Adipose tissue (tissue), 3 donors: Measurements from ENCODE around the gene PTPRA. TPM values are rescaled to one million over a fixed set of nuclear protein-coding genes. Genes with fewer than 3 reads are reported as not detected.

Source experiments
- H3K27ac ChIP-seq: one replicate; pipeline ENCODE4 v1.5.1; 2013; ENCODE audit warnings: low read depth, low read length
- WGBS, 3 donors: extraction: QIAGEN DNeasy Blood & Tissue Kit; methylation state at CpG; one replicate each; pipeline ENCODE4 v1.1.7; 2013; 5-methylcytosine and 5-hydroxymethylcytosine counted together
- polyA plus RNA-seq, 3 donors: library from polyadenylated mRNA; stranded (reverse); fragments of 200-250 nt; gene quantifications; one replicate each; pipeline ENCODE4 v1.2.3, GENCODE V29; 2013
- donor health status: healthy with polysubstance abuse.
- donor health status: Bipolar disorder and iron deficiency.
- donor health status: healthy.

The PTPRA gene
- polyA plus RNA-seq, 3 donors = 15.7 to 31.1 (median 30.8) TPM

DNA sequence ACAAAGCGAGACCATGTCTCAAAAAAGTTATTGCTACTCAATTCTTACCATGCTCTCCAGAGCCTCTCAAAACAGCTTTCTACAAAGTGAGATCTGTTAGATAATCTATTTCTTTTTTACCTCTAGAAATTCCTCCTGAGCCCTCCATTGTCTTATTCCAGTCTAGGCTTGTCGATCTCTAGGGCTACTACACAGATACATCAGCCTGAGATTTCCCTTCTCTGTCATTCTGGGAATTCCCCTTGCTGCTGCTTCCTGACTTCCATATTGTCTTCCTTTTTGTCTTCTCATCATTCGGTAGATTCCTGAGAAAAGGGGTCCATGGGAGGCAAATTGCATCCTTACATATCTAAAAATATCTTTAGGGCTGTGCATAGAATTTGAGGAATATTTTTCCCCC, 94.6 kb downstream of the PTPRA start:
- H3K27ac ChIP-seq = no peak overlapping the region
- 82 to 94% (median 90%) methylated on average over 3 of the region's 3 CpGs for WGBS, 3 donors

DNA sequence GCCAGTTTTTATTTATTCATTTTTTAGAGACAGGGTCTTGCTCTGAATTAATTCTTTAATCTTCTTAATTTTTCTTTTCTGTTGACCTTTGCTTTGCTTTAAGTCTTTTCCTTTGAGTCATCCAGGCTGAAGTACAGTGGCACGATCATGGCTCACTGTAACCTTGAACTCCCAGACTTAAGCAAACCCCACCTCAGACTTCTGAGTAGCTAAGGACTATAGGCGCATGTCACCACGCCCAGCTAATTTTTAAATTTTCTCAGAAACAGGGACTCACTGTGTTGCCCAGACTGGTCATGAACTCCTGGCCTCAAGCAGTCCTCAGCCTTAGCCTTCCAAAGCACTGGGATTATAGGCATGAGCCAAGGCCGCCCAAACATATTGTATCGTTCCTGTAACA, 98.8 kb downstream of the PTPRA start:
- H3K27ac ChIP-seq = no peak overlapping the region
- WGBS, 3 donors = 92 to 97% (median 94%) methylated on average over 5 of the region's 5 CpGs

DNA sequence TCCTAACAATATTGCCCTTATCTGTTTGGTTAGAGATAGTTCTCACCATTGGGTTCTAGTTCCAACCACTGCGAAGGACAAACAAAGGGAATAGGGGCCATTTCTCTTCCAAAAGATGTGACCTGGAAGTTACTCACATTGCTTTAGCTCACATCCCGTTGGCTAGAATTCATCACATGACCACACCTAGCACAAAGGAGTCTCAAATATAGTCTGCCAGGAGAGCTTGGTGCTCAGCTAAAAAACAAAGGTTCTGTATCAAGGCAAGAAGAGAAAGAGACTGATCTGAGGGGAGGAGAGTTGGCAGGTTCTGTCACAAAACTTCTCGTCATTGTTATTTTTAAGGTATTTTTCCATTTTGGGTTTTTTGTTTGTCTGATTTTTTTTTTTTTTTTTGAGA, 100.3 kb downstream of the PTPRA start:
- 93 to 97% (median 96%) methylated on average over 3 of the region's 3 CpGs for WGBS, 3 donors
- H3K27ac ChIP-seq = no peak overlapping the region

DNA sequence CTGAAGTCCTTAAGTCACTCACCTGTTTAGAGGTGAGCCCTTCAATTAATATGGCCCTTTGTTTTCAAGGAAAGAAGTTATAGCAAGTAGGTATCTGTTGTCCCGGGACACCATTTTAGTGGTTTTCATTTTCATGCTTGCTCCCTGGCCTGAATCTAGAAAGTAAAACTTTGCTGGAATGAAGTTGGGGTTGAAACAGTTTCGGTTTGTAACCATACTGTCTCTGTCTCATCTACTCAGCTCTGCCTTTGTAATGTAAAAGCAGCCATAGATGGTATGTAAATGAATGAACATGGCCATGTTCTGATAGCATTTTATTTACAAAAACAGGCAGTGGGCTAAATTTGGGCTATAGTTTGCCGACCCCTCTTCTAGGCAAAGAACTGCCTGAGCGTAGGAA, 105.2 kb downstream of the PTPRA start:
- 80 to 93% (median 83%) methylated on average over 4 of the region's 4 CpGs for WGBS, 3 donors
- no peak overlapping the region for H3K27ac ChIP-seq

DNA sequence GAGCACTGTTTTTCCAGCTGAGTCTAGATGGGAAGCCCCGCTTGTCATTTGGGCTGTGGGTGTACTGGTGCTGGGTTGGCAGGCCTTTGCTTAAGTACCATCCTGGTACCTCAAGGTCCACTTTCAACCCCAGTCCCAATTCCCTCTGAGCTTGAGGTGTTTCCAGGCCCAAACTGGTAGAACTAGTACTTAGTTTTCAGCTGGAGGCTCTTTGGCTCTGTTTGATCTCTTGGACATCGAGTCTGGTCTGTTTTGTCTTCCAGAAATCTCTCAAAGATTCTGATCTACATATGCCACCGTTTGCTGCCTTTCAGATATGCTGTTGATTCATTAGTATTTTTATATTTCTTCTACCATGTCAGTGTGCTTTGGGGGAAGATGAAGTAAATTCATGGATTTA, 108.4 kb downstream of the PTPRA start:
- H3K27ac ChIP-seq = no peak overlapping the region
- WGBS, 3 donors = 91 to 93% (median 91%) methylated on average over 3 of the region's 3 CpGs

DNA sequence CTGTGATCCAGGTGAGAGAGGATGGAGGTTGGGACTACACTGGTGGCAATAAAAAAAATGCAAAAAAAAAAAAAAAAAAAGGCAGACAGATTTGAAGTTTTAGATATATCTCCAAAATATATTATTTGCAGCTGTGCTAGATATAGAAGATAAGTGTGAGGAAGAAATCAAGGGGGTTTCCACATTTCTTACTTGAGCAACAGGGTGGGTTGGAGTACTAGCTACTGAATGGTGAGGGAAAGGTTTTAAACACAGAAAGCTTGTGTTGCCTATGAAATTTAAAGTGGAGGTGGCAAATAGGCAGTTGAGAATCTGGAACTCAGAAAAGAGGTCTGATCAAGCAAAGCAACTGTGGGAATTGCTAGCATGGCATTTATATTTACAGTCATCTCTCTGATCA, 110.2 kb downstream of the PTPRA start:
- no peak overlapping the region for H3K27ac ChIP-seq

DNA sequence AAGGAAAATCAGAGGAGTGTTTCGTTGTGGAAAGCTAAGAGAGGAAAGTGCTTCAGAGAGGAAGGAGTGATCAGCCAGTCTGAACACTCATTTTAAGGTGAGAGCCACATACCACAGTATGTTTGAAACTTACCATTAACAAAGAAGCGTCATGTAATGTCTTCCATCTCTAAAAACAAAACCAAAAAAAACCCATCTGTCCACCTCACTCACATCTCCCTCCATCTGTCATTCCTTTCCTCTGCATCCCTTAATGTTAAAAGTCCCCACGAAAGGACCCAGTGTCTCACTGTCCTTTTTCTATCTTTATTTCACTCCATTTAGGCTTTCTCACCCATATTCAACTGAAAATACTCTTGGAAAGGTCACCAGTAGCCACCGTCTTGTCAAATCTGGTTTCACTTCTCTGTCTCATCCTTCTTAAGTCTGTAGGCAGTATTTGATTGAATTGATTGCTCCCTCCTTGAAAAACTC, 110.8 kb downstream of the PTPRA start:
- 87 to 90% (median 88%) methylated on average over 4 of the region's 4 CpGs for WGBS, 3 donors
- H3K27ac ChIP-seq = no peak overlapping the region

DNA sequence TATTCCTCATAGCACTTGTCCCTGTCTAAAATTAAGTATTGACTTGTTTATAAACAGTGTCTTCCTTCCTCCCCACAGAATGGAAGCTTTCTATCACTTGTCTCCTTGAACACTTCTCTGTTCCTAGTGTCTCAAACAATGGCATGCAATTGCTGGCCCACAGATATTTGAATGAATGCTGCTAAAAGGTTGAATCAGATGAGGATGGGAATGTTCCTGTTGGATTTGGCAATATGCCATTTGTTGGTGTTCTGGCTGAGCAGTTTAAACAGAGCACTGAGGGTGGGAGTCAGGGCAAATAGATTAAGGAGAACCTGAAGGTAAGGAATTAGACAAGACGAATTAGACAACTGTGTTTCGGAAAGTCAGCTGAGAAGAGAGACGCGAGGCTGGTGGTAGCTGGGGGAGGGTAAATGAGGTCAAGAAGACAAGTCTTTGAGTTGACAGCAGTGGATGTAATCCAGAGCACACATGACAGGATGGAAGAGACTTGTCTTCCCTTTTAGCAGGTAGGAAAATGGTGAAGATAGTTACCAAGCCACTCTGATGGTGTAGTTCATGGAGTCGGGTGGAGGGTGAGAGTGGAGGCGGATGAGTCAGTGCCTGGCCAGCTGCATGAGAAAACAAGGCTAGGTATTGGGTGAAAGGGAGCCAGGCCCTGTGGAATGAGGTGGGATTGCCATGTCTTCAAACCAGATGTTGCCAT, 111.8 kb downstream of the PTPRA start:
- 86 to 93% (median 86%) methylated on average over 6 of the region's 6 CpGs for WGBS, 3 donors
- no peak overlapping the region for H3K27ac ChIP-seq

DNA sequence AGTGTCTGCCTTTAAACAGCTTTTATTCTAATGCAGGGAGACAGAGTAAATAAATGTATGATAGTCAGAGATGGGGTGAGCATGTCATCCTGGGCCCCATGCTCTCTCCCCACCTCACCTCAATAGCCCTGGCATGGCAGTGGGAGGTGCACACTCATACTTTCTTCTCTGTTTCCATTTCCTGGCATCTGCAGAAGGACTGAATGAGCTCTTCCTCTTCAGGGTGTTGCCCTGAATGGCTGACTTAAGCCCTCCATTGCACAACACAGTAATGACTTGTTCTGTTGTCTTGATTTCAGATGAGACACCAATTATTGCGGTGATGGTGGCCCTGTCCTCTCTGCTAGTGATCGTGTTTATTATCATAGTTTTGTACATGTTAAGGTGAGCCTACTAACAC, 113.2 kb downstream of the PTPRA start:
- 62 to 88% (median 72%) methylated on average over 2 of the region's 2 CpGs for WGBS, 3 donors
- H3K27ac ChIP-seq = no peak overlapping the region

DNA sequence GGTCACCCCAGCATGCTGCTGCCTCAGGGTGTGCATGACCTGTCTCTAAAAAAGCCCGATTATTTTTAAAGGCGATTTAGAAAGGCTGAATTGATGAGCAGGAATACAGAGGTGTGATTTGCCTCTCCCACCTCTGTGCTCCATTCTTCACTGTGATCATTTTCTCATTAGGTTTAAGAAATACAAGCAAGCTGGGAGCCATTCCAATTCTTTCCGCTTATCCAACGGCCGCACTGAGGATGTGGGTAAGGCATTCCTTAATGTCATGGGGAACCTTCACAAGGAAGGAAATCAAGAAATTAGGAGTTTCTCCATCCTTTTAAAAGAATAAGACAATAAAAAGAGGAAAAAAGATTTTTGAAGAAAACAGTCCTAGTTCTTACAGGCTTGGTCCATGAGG, 114.6 kb downstream of the PTPRA start:
- no peak overlapping the region for H3K27ac ChIP-seq
- whole genome bisulfite sequencing, 3 donors = 75 to 89% (median 76%) methylated on average over 5 of the region's 5 CpGs

DNA sequence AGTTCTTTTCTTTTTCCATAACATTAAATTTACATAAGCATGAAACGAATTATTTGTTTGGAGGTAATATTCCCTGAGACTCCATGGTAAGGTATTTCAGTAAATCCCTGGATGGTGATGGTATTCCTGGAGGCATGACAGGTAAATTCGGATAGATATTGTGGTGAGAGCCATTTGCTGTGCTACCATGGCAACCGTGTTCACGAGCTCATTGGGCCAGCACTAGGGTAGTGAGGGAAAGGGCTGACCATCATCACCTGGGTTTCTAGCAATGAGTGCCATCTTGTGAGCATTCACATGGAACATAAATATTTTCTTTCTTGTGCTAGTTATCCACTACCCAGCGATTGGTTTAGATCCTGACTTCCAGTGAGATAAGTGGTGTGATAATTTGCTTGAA, 118.3 kb downstream of the PTPRA start:
- WGBS, 3 donors = 90 to 92% (median 91%) methylated on average over 5 of the region's 5 CpGs

DNA sequence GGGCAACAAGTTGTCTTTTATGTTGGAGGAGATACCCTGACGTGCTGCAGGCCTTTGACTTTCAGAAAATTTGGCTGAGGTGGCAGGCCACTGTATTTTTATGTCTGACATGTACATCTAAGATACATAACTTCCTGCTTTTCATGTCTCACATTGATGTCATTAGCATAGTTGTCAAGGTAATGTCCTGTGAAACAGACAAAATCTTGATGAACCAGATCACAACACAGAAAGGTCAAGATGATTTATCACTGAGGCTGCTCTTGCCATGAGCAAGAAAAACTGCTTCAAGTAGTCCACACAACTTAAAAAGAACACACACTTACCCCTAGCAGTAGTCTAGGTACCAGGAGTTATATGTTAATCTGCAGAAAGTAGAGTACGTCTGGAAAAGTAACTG, 120.0 kb downstream of the PTPRA start:
- H3K27ac ChIP-seq = no peak overlapping the region
- WGBS, 3 donors = 89 to 92% (median 91%) methylated on average over 2 of the region's 2 CpGs

More for the DNA sequence above, 118.3 kb downstream of the PTPRA start:
- H3K27ac ChIP-seq = no peak overlapping the region

DNA sequence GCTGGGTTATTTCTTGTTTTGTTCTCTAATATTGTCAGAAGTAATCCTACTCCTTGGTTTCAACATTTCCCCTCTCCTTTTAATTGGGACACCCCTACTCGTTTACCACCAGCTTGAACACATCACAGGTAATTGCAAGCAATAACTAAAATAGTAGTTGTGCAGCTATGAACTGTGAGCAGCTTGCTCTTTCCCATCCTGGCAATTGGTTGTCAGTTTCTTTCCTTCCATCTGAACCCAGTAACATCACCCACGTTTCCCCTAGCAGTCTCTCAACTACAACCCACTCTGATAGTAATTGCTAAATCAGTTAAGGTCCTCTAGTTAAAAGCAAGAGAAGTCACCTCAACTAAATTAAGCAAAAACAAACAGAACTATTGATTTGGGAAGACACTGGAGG, 122.5 kb downstream of the PTPRA start:
- no peak overlapping the region for H3K27ac ChIP-seq
- 69 to 72% (median 71%) methylated on average over 2 of the region's 2 CpGs for WGBS, 3 donors

DNA sequence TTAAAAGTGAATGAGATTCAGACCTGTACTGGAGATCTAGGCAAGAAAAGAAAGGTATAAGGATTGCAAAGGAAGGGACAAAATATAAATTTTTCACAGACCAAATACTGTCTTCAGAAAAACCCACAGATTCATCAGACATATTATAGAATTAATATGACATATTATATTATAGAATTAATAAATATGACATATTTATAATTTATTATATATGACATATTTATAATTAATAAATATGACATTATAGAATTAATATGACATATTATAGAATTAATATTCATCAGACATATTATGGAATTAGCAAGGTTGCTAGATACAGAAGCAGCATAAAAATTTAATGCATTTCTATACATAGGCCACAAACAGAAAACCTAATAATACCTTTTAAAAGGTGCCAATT, 125.4 kb downstream of the PTPRA start:
- H3K27ac ChIP-seq = no peak overlapping the region

DNA sequence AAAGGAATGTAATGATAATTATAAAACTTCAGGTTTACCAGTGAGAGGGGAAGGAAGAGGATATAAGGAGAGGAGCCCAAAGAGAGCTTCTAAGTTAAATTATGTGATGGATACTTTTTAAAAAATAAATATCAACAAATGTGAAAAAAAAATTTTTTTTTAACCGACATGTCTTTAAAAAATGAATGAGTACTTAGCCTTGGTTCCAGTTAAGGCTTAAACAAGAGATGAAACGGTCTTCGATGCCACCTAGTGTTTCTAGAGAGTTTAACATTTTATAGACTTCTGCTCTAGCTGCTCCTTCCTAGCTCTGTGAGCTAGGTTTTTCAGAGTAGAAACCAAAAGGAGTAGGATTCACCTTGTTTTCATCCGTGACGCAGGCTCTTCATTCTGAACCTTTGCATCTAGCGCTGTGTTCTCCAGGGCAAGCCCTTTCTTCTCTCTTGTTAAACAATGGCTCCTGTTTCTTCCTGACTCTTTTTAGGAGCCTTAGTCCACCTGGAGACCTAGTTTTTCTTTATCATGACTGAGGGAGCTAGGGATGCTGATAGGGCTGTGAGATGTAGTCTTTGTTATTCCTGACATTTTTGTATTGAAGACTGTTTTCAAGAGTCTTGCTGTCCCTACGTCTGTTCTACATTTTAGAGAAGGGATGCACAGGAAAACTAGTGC, 127.7 kb downstream of the PTPRA start:
- H3K27ac ChIP-seq = no peak overlapping the region
- WGBS, 3 donors = 43 to 50% (median 45%) methylated on average over 7 of the region's 7 CpGs

DNA sequence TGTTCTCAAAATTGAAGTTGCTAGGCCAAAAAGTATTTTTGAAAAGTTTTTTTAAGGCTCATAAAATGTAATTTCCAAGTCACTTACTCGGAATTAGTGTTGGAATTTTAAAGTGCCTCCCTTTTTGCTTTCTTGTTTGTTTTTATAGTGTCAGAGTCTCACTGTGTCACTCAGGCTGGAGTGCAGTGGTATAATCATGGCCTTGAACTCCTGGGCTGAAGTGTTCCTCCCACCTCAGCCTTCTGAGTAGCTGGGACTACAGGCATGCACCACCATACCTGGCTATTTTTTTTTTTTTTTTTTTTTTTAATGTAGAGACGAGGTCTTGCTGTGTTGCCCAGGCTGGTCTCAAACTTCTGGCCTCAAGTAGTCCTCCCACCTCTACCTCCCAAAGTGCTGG, 130.1 kb downstream of the PTPRA start:
- H3K27ac ChIP-seq = no peak overlapping the region
- 86 to 97% (median 92%) methylated on average over 2 of the region's 2 CpGs for WGBS, 3 donors

DNA sequence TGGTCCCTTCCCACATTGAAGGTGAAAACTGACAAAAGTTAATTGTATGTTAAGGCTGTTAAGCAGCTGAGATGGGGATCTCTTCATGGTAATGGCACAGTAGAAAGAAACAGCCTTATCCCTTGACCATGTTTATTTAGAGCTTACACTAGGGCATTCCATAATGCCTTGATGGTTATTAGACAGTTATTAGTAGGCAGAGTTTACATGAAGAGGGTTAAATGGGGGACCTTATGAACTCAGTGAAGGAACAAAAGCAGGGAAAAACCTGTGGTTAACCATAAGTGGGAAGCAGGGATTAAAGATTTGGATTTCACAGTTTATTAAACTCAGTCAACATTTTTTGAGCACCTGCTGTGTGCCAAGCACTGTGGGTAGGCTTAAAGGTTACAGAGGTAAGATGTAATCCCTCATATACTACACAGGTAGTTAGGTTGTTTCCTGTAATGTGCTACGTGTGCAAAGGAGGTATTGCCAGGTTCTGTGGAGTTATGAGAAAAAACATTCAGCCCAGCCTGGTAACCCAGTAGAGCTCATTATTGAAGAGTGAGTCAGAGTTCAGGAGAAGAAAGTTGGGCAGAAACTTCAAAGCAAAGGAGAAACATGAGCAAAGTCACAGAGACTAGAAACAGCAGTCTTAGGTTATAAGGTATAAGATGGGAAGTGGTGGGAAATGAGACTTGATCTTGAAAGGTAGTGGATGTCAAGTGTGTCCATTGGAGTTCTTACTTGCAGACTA, 137.9 kb downstream of the PTPRA start:
- WGBS, 3 donors = 40 to 82% (median 76%) methylated on average over 1 of the region's 1 CpG
- H3K27ac ChIP-seq = no peak overlapping the region

DNA sequence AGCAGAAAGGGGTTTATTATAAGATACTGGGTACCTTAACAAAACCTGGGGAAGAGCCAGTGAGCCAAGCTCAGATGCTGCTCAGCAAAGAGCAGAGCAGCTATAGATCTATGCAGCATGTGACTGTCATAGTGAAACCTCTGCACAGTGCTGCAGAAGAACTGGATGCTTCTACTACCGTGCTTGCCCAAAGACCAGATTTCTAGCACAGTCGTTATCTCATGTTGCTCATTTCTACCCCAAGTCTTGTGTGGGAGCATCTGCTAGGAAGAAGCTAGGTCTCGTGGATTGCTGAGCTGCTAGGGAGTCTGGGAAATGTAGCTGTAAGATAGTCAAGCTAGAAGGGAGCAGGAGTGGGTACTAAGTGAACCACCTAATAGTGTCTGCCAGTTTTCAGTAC, 138.5 kb downstream of the PTPRA start:
- H3K27ac ChIP-seq = no peak overlapping the region
- WGBS, 3 donors = 82 to 92% (median 86%) methylated on average over 3 of the region's 3 CpGs

DNA sequence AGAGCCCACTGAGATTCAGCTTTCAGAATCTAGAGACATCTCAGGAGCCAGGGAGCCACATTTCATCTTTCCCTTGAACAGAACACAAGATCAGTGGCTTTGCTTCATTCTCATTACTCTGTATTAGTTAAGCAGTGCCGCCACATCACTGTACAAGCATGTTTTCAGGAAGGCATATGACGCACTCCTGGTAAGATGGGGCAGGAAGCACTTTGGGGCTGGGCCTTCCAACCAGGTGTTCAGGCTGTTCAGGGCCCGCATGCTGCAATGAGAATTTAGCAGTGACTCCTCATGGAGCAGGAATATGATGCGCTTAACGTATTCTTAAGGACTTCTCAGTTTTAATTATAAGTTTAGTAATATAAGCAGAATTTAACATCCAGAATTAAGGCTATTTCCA, 140.5 kb downstream of the PTPRA start:
- no peak overlapping the region for H3K27ac ChIP-seq
- 94 to 98% (median 96%) methylated on average over 5 of the region's 5 CpGs for WGBS, 3 donors

DNA sequence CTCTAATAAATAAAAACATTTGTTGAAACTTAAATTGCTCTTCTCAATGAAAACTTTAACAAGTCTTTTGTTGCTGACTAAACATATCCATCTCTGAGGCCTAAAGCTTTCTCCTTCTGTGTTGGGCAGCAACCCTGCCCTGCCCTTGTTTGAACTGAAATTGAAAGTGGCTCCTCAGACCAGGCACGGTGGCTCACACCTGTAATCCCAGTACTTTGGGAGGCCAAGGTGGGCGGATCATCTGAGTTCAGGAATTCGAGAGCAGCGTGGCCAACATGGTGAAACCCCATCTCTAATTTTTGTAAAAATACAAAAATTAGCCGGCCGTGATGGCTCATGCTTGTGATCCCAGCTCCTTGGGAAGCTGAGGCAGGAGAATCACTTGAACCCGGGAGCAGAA, 140.9 kb downstream of the PTPRA start:
- 96% methylated on average over 7 of the region's 7 CpGs for WGBS, 3 donors

More for the DNA sequence above, 140.9 kb downstream of the PTPRA start:
- no peak overlapping the region for H3K27ac ChIP-seq
